Mucosa of stomach (tissue), 1 donor: ENCODE data around the gene TRAPPC2.
A peak's percentile ranks its signal among the peaks of the same experiment; 100 is the strongest.

Experiments used
- H3K27me3 ChIP-seq: one replicate; pipeline ENCODE4 v1.7.0; 2013; ENCODE audit warnings: mild to moderate bottlenecking, low read length; ENCODE audit not compliant: control insufficient read depth, insufficient read depth
- H3K36me3 ChIP-seq: one replicate; pipeline ENCODE4 v1.7.0; 2013; ENCODE audit warnings: low read length; ENCODE audit not compliant: control insufficient read depth, insufficient read depth
- H3K4me1 ChIP-seq: one replicate; pipeline ENCODE4 v1.7.0; 2013; ENCODE audit warnings: mild to moderate bottlenecking, low read length; ENCODE audit not compliant: control insufficient read depth, insufficient read depth
- H3K4me3 ChIP-seq: one replicate; pipeline ENCODE4 v1.7.0; 2013; ENCODE audit warnings: low read length
- H3K9ac ChIP-seq: one replicate; pipeline ENCODE4 v1.7.0; 2013; ENCODE audit warnings: mild to moderate bottlenecking, low read length, moderate library complexity
- H3K9me3 ChIP-seq: one replicate; pipeline ENCODE4 v1.7.0; 2013; ENCODE audit warnings: mild to moderate bottlenecking, low read length, moderate library complexity; ENCODE audit not compliant: control insufficient read depth
- donor health status: Pancreatic carcinoma.

The TRAPPC2 gene

GRCh38 chrX:13694983-13695382, 39.4 kb downstream of the TRAPPC2 start:
- Histone ChIP-seq H3K9ac (no peak overlapping the region), H3K27me3 (no peaks in the 10 kb centered on the region), H3K4me1 (peaks cover 40% of the 10 kb centered on the region), H3K4me3 (no peak overlapping the region), H3K9me3 (no peaks in the 10 kb centered on the region), H3K36me3 (no peaks in the 10 kb centered on the region)

- no peak overlapping the region for H3K9ac ChIP-seq
- H3K9me3 ChIP-seq, result no peaks in the 10 kb centered on the region
- no peak overlapping the region for H3K4me3 ChIP-seq
- peaks cover 38% of the 10 kb centered on the region for H3K4me1 ChIP-seq
- H3K36me3 ChIP-seq, result no peaks in the 10 kb centered on the region
- no peaks in the 10 kb centered on the region for H3K27me3 ChIP-seq
Measured at GRCh38 chrX:13694359-13694758, 40.1 kb downstream of the TRAPPC2 start.

GRCh38 chrX:13693341-13693961, 41.0 kb downstream of the TRAPPC2 start:
- Histone ChIP-seq H3K9me3 (no peaks in the 10 kb centered on the region), H3K4me3 (no peak overlapping the region), H3K4me1 (peaks cover 33% of the 10 kb centered on the region), H3K27me3 (no peaks in the 10 kb centered on the region), H3K9ac (no peak overlapping the region), H3K36me3 (no peaks in the 10 kb centered on the region)

- no peaks in the 10 kb centered on the region for H3K27me3 ChIP-seq
- peaks cover 27% of the 10 kb centered on the region for H3K4me1 ChIP-seq
- H3K4me3 ChIP-seq, result no peak overlapping the region
- H3K36me3 ChIP-seq, result no peaks in the 10 kb centered on the region
- H3K9me3 ChIP-seq, result no peaks in the 10 kb centered on the region
- H3K9ac ChIP-seq, result no peak overlapping the region
Measured at GRCh38 chrX:13692771-13693231, 41.6 kb downstream of the TRAPPC2 start.

GRCh38 chrX:13691841-13692371, 42.5 kb downstream of the TRAPPC2 start:
- peaks cover 25% of the 10 kb centered on the region for H3K4me1 ChIP-seq
- no peak overlapping the region for H3K4me3 ChIP-seq
- H3K9me3 ChIP-seq, result no peaks in the 10 kb centered on the region
- no peaks in the 10 kb centered on the region for H3K27me3 ChIP-seq
- no peak overlapping the region for H3K9ac ChIP-seq
- no peaks in the 10 kb centered on the region for H3K36me3 ChIP-seq

GRCh38 chrX:13690836-13691235, 43.6 kb downstream of the TRAPPC2 start:
- peaks cover 25% of the 10 kb centered on the region for H3K4me1 ChIP-seq
- H3K9ac ChIP-seq, result no peak overlapping the region
- no peaks in the 10 kb centered on the region for H3K9me3 ChIP-seq
- no peaks in the 10 kb centered on the region for H3K27me3 ChIP-seq
- H3K4me3 ChIP-seq, result no peak overlapping the region
- no peaks in the 10 kb centered on the region for H3K36me3 ChIP-seq

- H3K9ac ChIP-seq, result peak overlapping the region; percentile 91
- H3K4me1 ChIP-seq, result peaks cover 25% of the 10 kb centered on the region
- H3K4me3 ChIP-seq, result peak overlapping the region; percentile 56
- no peaks in the 10 kb centered on the region for H3K36me3 ChIP-seq
- no peaks in the 10 kb centered on the region for H3K9me3 ChIP-seq
- H3K27me3 ChIP-seq, result no peaks in the 10 kb centered on the region
Measured at GRCh38 chrX:13689741-13690211, 44.6 kb downstream of the TRAPPC2 start.

- no peaks in the 10 kb centered on the region for H3K27me3 ChIP-seq
Measured at GRCh38 chrX:13688958-13689740, 45.3 kb downstream of the TRAPPC2 start, which contains the start of gene RAB9A. TSS of gene RAB9A (plus strand) at chrX:13689128. CDS start at chrX:13708747, 19,619 bp downstream.

GRCh38 chrX:13688384-13688957, 45.9 kb downstream of the TRAPPC2 start:
- peak overlapping the region; percentile 91 for H3K9ac ChIP-seq
- no peaks in the 10 kb centered on the region for H3K36me3 ChIP-seq
- no peaks in the 10 kb centered on the region for H3K9me3 ChIP-seq
- H3K4me3 ChIP-seq, result peak overlapping the region; percentile 56
- no peaks in the 10 kb centered on the region for H3K27me3 ChIP-seq
- H3K4me1 ChIP-seq, result peaks cover 14% of the 10 kb centered on the region

More at GRCh38 chrX:13688958-13689740, 45.3 kb downstream of the TRAPPC2 start, which contains the start of gene RAB9A:
- no peaks in the 10 kb centered on the region for H3K9me3 ChIP-seq
- H3K36me3 ChIP-seq, result no peaks in the 10 kb centered on the region
- H3K4me3 ChIP-seq, result peak within 1 kb of the TSS; percentile 56
- peak within 1 kb of the TSS; percentile 91 for H3K9ac ChIP-seq
- H3K4me1 ChIP-seq, result peaks cover 18% of the 10 kb centered on the region

GRCh38 chrX:13687203-13687602, 47.2 kb downstream of the TRAPPC2 start:
- H3K9ac ChIP-seq, result no peak overlapping the region
- peaks cover 3% of the 10 kb centered on the region for H3K4me1 ChIP-seq
- H3K27me3 ChIP-seq, result no peaks in the 10 kb centered on the region
- H3K9me3 ChIP-seq, result no peaks in the 10 kb centered on the region
- H3K4me3 ChIP-seq, result no peak overlapping the region
- no peaks in the 10 kb centered on the region for H3K36me3 ChIP-seq

GRCh38 chrX:13685126-13685763, 49.2 kb downstream of the TRAPPC2 start:
- no peaks in the 10 kb centered on the region for H3K9me3 ChIP-seq
- H3K9ac ChIP-seq, result no peak overlapping the region
- H3K36me3 ChIP-seq, result no peaks in the 10 kb centered on the region

More at GRCh38 chrX:13685126-13685763, 49.2 kb downstream of the TRAPPC2 start:
- H3K27me3 ChIP-seq, result no peaks in the 10 kb centered on the region
- no peak overlapping the region for H3K4me3 ChIP-seq
- H3K4me1 ChIP-seq, result no peaks in the 10 kb centered on the region
